ENCODE data around the gene ANKH.

ANKH gene

DNA sequence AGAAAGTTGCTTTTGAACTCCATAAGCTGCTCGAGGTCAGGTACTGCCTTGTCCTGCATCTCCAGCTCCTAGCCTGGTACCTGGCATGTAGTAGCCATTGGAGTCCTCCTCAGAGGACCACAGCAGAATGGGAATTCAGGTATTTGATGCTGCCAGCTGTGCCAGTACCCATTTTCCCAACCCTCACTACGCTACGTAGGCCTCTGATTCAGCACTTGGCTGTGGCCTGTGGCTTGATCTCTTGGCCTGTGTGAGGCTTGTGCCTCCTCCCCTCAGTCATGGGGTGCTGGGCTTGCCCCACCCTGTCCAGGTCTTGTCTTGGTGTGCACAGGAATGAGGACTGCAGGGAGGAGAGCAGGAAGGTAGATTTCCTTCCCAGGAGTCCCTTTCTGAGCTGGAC is 195.3 kb downstream of the ANKH start:
- H3K4me3 ChIP-seq (ENCODE audit: low read length), result no peak overlapping the region
- DNase-seq (ENCODE audit: low read depth), result peak; percentile 29
- TF ChIP-seq, protein P1, sequence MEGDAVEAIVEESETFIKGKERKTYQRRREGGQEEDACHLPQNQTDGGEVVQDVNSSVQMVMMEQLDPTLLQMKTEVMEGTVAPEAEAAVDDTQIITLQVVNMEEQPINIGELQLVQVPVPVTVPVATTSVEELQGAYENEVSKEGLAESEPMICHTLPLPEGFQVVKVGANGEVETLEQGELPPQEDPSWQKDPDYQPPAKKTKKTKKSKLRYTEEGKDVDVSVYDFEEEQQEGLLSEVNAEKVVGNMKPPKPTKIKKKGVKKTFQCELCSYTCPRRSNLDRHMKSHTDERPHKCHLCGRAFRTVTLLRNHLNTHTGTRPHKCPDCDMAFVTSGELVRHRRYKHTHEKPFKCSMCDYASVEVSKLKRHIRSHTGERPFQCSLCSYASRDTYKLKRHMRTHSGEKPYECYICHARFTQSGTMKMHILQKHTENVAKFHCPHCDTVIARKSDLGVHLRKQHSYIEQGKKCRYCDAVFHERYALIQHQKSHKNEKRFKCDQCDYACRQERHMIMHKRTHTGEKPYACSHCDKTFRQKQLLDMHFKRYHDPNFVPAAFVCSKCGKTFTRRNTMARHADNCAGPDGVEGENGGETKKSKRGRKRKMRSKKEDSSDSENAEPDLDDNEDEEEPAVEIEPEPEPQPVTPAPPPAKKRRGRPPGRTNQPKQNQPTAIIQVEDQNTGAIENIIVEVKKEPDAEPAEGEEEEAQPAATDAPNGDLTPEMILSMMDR (conservative IDR thresholded peaks at IDR 0.05; ENCODE audit: low read length), result no peak

DNA sequence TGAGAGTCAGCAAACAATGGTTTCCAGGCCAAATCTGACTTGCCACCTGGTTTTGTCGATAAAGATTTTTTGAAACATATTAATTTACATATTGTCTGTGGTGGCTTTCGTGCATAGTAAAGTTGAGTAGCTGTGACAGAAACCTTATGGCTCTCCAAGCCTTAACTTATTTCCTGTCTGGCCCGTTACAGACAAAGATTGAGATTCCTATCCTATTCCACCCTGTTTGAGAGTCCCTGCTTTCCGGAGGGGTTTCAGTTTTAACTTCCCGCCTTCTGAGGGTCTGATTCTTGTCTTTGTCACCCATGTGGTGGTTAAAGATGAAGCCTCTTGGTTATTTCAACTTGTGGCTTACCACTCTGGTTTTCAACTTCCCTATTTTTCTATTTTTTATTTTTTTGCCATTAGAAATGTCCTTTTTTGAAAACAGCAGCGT is 195.7 kb downstream of the ANKH start:
- TF ChIP-seq, protein P1 (conservative IDR thresholded peaks at IDR 0.05; ENCODE audit: low read length), result no peak
- no peak for DNase-seq (ENCODE audit: low read depth)
- H3K4me3 ChIP-seq (ENCODE audit: low read length), result no peak overlapping the region

DNA sequence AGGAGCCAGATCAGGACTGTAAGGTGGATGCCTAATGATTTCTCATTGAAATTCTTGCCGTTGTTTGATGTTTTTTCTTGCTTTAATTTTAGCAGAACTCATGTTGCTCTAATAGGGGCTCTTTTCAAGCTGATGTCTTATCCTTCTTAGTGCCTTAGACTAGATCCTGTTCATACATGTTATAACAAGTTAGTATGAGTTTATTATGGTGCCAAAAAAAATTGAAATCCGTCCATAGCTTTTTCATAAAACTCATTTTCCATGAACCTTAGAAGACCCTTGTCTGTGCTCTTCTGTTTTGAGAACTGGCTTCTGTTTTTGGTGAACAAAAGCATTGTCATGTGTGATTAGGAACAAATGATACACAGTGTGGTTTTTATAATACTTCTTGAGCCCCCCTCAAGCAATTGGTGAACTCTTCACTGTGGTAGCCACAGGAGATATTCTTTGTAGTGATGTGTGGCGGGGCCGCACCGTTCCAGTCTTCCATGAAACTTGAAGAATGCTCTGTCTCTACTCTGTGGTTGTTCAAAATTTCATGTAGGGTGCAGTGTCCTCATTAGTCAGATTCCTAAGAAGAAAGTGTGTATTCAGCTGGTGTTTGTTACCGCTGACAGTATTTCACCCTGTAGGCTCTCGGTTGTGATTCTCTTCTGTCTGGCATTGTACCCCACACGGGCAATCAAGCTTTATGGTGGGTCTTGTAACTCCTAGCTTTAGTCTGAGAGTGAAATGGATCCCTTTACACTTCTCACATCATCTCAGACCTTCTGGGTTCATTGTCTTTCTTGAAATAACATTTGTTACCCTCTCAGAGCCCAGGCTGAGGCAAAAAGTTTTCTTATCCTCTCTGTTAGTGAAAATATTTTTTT is 196.4 kb downstream of the ANKH start:
- TF ChIP-seq, protein P1 (conservative IDR thresholded peaks at IDR 0.05; ENCODE audit: low read length), result no peak
- no peak overlapping the region for H3K4me3 ChIP-seq (ENCODE audit: low read length)
- no peak for DNase-seq (ENCODE audit: low read depth)

DNA sequence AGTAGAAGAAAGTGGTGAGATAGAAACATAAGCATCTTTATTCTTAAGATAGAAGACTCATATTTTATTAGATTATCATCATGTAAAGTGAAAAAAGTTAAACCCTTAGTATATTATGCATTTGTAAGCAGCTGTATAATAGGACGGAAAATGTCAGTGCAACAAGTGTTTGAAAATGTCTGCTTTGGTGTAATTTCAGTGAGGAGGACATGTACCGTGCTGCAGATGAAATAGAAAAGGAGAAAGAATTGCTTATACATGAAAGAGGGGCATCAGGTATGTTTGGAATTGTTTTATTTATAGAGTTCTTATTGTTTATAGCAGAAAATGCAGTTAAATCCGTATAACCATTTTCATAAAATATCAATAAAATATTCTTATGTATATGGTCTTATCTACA is 198.1 kb downstream of the ANKH start:
- H3K4me3 ChIP-seq (ENCODE audit: low read length), result no peak overlapping the region
- DNase-seq (ENCODE audit: low read depth), result no peak
- TF ChIP-seq, protein P1 (conservative IDR thresholded peaks at IDR 0.05; ENCODE audit: low read length), result no peak

DNA sequence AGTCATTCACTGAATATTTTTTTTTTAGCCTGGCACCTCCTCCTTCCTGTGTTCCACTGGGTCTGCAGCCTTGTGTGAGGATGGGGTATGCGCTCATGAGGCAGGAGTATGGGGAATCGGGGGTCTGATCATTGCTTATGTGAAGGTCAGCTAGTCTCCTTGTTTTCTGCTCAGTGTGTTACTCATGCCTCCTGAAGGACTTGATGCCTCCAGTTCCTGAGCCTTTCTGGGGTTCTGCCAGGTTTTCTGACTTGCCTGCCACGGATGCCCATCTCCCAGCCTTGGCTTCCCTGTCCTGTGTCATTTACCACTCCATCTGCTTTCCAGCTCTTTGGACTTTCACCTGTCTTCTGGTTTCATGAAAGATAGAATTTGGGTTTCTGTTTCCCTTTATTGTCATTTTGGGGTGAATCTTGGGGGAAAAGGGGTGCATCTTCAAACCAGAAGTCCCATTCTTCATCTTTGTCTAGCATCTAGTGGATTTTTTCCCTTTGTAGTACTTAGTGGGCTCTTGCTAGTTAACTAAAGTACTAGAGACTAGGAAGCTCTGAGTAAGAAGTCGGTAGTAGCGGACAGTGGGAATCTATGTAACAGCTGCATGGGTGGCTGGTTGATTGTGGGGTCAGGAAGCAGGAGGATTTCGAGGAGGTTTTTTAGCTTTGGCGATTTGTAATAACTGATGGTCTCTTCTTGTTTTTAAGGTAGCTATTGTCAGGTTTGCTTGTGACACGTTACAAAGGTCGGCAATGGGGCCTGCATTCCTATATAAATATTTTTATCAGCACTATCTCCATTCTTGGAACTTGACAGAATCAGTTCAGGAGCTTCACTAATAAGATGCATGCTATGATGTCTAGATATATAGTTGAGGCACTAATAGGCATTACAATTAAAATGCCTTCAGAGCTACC is 198.8 kb downstream of the ANKH start:
- no peak for DNase-seq (ENCODE audit: low read depth)
- no peak overlapping the region for H3K4me3 ChIP-seq (ENCODE audit: low read length)
- TF ChIP-seq, protein P1 (conservative IDR thresholded peaks at IDR 0.05; ENCODE audit: low read length), result no peak

DNA sequence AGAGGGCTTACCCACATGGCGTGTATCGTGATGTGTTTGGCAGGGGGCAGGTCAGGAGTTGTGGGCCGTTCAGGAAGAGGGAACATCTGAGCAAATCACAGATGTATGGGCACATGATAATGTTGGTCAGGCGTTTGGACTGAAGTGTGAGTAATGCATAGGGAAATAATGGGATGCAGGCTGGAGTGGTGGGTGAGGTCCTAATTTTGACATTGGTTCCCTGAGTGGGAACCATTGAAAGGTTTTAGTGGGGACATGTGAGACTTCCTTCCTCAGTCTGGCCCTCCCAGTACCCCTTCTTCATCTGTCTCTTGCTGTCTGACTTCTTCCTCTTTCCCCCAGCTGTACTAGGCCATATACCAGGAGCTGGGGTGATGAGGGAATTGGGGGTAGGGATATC is 199.5 kb downstream of the ANKH start:
- no peak for DNase-seq (ENCODE audit: low read depth)
- TF ChIP-seq, protein P1 (conservative IDR thresholded peaks at IDR 0.05; ENCODE audit: low read length), result no peak
- H3K4me3 ChIP-seq (ENCODE audit: low read length), result no peak overlapping the region

Measured in AG10803 (cell line).